ENCODE measurements around the gene XIRP1. TPM values are rescaled to one million over a fixed set of nuclear protein-coding genes. Genes with fewer than 3 reads are reported as not detected.
A peak's percentile ranks its signal among the peaks of the same experiment; 100 is the strongest.
"Not testable (repeated sequence)": the region's sequence is repeated elsewhere in the genome, so short reads cannot be mapped to it uniquely, and the experiment has no call there.

The XIRP1 gene, protein sequence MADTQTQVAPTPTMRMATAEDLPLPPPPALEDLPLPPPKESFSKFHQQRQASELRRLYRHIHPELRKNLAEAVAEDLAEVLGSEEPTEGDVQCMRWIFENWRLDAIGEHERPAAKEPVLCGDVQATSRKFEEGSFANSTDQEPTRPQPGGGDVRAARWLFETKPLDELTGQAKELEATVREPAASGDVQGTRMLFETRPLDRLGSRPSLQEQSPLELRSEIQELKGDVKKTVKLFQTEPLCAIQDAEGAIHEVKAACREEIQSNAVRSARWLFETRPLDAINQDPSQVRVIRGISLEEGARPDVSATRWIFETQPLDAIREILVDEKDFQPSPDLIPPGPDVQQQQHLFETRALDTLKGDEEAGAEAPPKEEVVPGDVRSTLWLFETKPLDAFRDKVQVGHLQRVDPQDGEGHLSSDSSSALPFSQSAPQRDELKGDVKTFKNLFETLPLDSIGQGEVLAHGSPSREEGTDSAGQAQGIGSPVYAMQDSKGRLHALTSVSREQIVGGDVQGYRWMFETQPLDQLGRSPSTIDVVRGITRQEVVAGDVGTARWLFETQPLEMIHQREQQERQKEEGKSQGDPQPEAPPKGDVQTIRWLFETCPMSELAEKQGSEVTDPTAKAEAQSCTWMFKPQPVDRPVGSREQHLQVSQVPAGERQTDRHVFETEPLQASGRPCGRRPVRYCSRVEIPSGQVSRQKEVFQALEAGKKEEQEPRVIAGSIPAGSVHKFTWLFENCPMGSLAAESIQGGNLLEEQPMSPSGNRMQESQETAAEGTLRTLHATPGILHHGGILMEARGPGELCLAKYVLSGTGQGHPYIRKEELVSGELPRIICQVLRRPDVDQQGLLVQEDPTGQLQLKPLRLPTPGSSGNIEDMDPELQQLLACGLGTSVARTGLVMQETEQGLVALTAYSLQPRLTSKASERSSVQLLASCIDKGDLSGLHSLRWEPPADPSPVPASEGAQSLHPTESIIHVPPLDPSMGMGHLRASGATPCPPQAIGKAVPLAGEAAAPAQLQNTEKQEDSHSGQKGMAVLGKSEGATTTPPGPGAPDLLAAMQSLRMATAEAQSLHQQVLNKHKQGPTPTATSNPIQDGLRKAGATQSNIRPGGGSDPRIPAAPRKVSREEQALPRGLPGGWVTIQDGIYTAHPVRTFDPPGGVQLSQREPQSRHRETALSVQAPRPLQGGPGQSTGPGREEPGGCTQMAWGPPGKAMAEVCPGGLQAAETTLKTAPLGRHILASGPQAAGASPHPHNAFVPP (N-terminal part only)
- total RNA-seq, result 10 to 100 TPM in 1 of 2 donors, under 1 TPM in 1; 0.99 to 17.2 TPM

DNA sequence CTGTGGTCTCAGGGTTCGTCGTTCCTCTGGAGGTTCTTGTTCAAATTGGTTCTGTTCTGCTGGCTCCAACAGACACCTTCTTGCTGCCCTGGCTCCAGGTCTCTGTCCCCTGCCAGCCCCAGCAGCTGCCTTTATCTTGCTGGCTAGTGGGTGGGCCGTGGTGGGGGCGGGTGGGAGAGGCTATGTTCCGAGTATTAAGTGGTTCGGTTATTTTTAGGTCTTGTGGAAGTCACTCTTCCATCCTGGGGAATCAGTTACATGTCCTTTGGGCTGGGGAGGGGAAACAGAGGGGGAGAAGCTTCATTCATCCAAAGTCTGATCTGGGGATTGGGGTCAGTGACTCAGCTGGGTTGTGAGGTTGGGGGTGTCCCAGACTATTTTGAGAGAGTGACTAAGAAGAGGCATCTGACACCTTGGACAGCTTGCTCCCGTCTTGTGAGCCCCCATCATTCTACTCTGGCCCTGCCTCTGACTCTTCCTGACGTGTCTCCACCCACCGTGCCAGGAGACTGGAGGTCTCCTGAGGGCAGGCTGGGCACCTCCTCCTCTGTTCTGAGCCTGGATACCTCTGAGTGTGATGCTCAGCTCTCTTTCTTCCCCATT lies at the start of gene XIRP1:
Gene XIRP1, minus strand, starts transcription at position 106 of the 603 bp plus-strand sequence. CDS start 3,150 bp downstream, outside the sequence.
- Mint-ChIP-seq H3K4me3 (peak within 1 kb of the TSS; percentile 66), H3K27ac (peak within 1 kb of the TSS; percentile 67), H3K27me3 (no peaks in the 10 kb centered on the region), H3K9me3 (no peaks in the 10 kb centered on the region), H3K36me3 (ENCODE audit: low read depth) (no peaks in the 10 kb centered on the region), H3K4me1 (peaks cover 19% of the 10 kb centered on the region)
- ATAC-seq (replicated peaks), result peak; percentile 95

GRCh38 chr3:39241561-39241960 lies 49.2 kb upstream of the XIRP1 start:
- Mint-ChIP-seq H3K27me3 (peaks cover 5% of the 10 kb centered on the region), H3K4me3 (no peak overlapping the region), H3K4me1 (no peaks in the 10 kb centered on the region), H3K36me3 (ENCODE audit: low read depth) (no peaks in the 10 kb centered on the region), H3K9me3 (no peaks in the 10 kb centered on the region), H3K27ac (no peak overlapping the region)
- no peak for ATAC-seq (replicated peaks)

- peaks cover 5% of the 10 kb centered on the region for H3K27me3 Mint-ChIP-seq
- no peak overlapping the region for H3K27ac Mint-ChIP-seq
- no peak overlapping the region for H3K4me3 Mint-ChIP-seq
- no peaks in the 10 kb centered on the region for H3K9me3 Mint-ChIP-seq
- H3K4me1 Mint-ChIP-seq, result peaks cover 15% of the 10 kb centered on the region
- no peak for ATAC-seq (replicated peaks)
- H3K36me3 Mint-ChIP-seq (ENCODE audit: low read depth), result no peaks in the 10 kb centered on the region
Observed at GRCh38 chr3:39237027-39237426, 44.6 kb upstream of the XIRP1 start.

- no peaks in the 10 kb centered on the region for H3K36me3 Mint-ChIP-seq (ENCODE audit: low read depth)
- H3K4me3 Mint-ChIP-seq, result peak overlapping the region; percentile 9
- peaks cover 15% of the 10 kb centered on the region for H3K4me1 Mint-ChIP-seq
- H3K27ac Mint-ChIP-seq, result no peak overlapping the region
- peaks cover 5% of the 10 kb centered on the region for H3K9me3 Mint-ChIP-seq
- peak; percentile 52 for ATAC-seq (replicated peaks)
- peaks cover 4% of the 10 kb centered on the region for H3K27me3 Mint-ChIP-seq
Observed at GRCh38 chr3:39234651-39235050, 42.3 kb upstream of the XIRP1 start.

DNA sequence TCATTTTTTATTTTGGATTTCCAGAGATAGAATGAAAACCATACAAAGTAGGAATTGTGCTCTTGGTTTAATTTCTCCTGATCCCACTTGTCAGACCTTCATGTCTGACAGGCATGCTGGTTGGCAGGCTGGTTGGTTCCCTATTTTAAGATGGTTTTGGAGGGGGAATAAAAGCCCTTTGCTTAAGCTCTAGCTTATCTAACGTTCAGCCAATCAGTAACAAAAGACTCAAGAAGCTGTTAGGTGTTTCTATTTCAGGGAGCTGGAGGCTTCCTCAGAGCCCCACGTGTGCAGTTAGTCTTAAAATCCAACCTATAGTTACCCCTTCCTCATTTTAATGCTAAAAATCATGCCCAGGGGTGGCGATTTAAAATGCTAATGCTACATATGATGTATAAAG lies 40.5 kb upstream of the XIRP1 start:
- Mint-ChIP-seq H3K27me3 (peaks cover 3% of the 10 kb centered on the region), H3K27ac (no peak overlapping the region), H3K4me3 (no peak overlapping the region), H3K4me1 (peaks cover 15% of the 10 kb centered on the region), H3K9me3 (peaks cover 5% of the 10 kb centered on the region), H3K36me3 (ENCODE audit: low read depth) (no peaks in the 10 kb centered on the region)
- no peak for ATAC-seq (replicated peaks)

DNA sequence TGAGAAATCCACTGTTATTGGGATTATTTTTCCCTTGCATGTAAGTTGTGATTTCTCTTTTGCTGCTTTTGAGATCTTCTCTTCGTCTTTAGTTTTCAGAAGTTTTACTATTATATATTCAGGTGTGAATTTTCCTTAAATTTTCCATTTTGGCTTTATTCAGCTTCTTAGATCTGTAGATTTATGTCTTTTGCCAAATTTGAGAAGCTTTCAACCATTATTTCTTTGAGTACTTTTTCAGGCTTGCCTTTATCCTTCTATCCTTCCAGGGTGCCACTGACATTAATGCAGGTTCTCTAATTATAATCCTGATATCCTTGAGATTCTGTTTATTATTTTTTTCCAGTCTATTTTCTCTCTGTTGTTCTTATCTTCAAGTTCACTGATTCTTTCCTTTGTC lies 38.1 kb upstream of the XIRP1 start:
- peaks cover 15% of the 10 kb centered on the region for H3K4me1 Mint-ChIP-seq
- H3K9me3 Mint-ChIP-seq, result peaks cover 5% of the 10 kb centered on the region
- peaks cover 3% of the 10 kb centered on the region for H3K27me3 Mint-ChIP-seq
- no peak for ATAC-seq (replicated peaks)
- no peak overlapping the region for H3K4me3 Mint-ChIP-seq
- no peaks in the 10 kb centered on the region for H3K36me3 Mint-ChIP-seq (ENCODE audit: low read depth)
- H3K27ac Mint-ChIP-seq, result no peak overlapping the region

DNA sequence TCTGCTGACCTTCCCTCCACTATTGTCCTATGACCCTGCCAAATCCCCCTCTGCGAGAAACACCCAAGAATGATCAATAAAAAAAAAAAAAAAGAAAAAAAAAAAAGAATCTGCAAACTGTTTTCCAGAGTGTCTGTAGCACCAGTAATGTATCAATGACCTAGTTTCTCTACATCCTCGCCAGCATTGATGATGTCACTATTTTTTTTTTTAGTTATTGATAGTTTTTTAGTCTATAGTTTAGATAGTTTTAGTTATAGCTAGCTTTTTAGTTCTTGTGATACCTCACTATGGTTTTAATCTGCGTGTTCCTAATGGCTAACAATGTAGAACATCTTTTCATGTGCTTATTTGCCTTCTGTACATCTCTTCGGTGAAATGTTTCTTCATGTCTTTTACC lies 36.1 kb upstream of the XIRP1 start:
- Mint-ChIP-seq H3K4me3 (no peak overlapping the region), H3K27me3 (peaks cover 3% of the 10 kb centered on the region), H3K9me3 (peaks cover 5% of the 10 kb centered on the region), H3K27ac (no peak overlapping the region), H3K36me3 (ENCODE audit: low read depth) (no peaks in the 10 kb centered on the region), H3K4me1 (no peaks in the 10 kb centered on the region)
- ATAC-seq (replicated peaks), result no peak

- H3K4me3 Mint-ChIP-seq; H3K9me3 Mint-ChIP-seq; H3K27me3 Mint-ChIP-seq; H3K36me3 Mint-ChIP-seq (ENCODE audit: low read depth); H3K27ac Mint-ChIP-seq; ATAC-seq (replicated peaks); H3K4me1 Mint-ChIP-seq: not testable (repeated sequence)
Observed at GRCh38 chr3:39227596-39227995, 35.2 kb upstream of the XIRP1 start.

- Mint-ChIP-seq H3K9me3 (peaks cover 5% of the 10 kb centered on the region), H3K27ac (no peak overlapping the region), H3K4me3 (no peak overlapping the region), H3K4me1 (no peaks in the 10 kb centered on the region), H3K36me3 (ENCODE audit: low read depth) (no peaks in the 10 kb centered on the region), H3K27me3 (peaks cover 4% of the 10 kb centered on the region)
- ATAC-seq (replicated peaks), result no peak
Observed at GRCh38 chr3:39226106-39226741, 33.8 kb upstream of the XIRP1 start.

DNA sequence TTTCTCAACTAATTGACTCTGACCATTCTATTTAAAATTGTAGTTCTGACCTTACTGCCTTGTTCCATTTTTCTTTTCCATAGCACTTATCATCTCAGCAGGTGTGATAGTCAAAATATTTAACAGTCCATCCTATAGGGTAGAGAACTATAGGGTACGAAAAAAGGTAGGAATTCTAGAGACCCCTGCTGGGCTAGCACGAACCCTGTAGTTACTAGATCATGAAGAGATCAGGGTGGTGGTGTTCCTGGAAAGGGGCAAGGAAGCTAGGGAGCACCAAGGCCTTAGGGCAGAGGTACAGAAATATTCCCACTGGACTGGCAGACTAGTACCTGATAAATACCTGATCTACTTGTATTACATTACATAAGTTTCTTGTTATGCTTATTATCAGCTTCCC lies 31.9 kb upstream of the XIRP1 start:
- no peaks in the 10 kb centered on the region for H3K9me3 Mint-ChIP-seq
- H3K36me3 Mint-ChIP-seq (ENCODE audit: low read depth), result no peaks in the 10 kb centered on the region
- H3K27me3 Mint-ChIP-seq, result peaks cover 6% of the 10 kb centered on the region
- no peak for ATAC-seq (replicated peaks)
- no peaks in the 10 kb centered on the region for H3K4me1 Mint-ChIP-seq
- H3K27ac Mint-ChIP-seq, result no peak overlapping the region
- no peak overlapping the region for H3K4me3 Mint-ChIP-seq

DNA sequence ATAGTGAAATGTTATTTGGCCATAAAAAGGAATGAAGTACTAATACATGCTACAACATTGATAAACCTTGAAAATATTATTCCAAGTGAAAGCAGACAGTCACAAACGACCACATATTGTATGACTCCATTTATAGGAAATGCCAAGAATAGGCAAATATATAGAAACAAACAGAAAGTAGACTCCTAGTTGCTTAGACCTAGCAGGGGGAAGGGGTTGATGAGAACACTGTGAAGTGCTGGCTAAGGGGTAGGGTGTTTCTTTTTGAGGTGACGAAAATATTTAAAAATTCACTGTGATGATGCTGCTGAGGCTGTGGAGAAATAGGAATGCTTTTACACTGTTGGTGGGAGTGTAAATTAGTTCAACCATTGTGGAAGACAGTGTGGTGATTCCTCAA lies 30.5 kb upstream of the XIRP1 start:
- Mint-ChIP-seq H3K27me3 (peaks cover 6% of the 10 kb centered on the region), H3K9me3 (no peaks in the 10 kb centered on the region), H3K4me3 (no peak overlapping the region), H3K27ac (no peak overlapping the region), H3K4me1 (no peaks in the 10 kb centered on the region), H3K36me3 (ENCODE audit: low read depth) (no peaks in the 10 kb centered on the region)
- ATAC-seq (replicated peaks), result no peak

DNA sequence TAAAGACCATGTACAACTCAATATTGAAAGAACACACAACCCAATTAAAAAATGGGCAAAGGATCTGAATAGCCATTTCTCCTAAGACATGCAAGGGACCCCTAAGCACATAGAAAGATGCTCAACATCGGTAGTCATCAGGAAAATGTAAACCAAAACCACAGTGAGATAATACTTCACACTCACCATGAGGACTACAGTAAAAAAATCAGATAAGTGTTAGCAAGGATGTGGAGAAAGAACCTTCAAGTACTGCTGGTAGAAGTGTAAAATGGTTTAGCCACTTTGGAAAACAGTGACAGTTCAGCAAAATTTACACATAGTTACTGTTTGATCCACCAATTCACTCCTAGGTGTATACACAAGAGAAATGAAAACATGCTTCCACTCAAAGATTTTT lies 30.1 kb upstream of the XIRP1 start:
- no peaks in the 10 kb centered on the region for H3K4me1 Mint-ChIP-seq
- no peak overlapping the region for H3K27ac Mint-ChIP-seq
- no peak for ATAC-seq (replicated peaks)
- peaks cover 6% of the 10 kb centered on the region for H3K27me3 Mint-ChIP-seq
- no peaks in the 10 kb centered on the region for H3K9me3 Mint-ChIP-seq
- no peaks in the 10 kb centered on the region for H3K36me3 Mint-ChIP-seq (ENCODE audit: low read depth)
- no peak overlapping the region for H3K4me3 Mint-ChIP-seq

GRCh38 chr3:39221141-39221530 lies 28.7 kb upstream of the XIRP1 start:
- Mint-ChIP-seq H3K27me3 (peaks cover 10% of the 10 kb centered on the region), H3K9me3 (no peaks in the 10 kb centered on the region), H3K27ac (no peak overlapping the region), H3K4me3 (no peak overlapping the region), H3K36me3 (ENCODE audit: low read depth) (no peaks in the 10 kb centered on the region), H3K4me1 (peaks cover 5% of the 10 kb centered on the region)
- no peak for ATAC-seq (replicated peaks)

Measured in activated T-helper 17 cell treated with anti-CD3 and anti-CD28 coated beads, Interleukin-2, amount 50 U/mL, for 72 hours (primary cell).